ENCODE results near the gene PYGB.
A peak's percentile ranks its signal among the peaks of the same experiment; 100 is the strongest.

PYGB gene

DNA sequence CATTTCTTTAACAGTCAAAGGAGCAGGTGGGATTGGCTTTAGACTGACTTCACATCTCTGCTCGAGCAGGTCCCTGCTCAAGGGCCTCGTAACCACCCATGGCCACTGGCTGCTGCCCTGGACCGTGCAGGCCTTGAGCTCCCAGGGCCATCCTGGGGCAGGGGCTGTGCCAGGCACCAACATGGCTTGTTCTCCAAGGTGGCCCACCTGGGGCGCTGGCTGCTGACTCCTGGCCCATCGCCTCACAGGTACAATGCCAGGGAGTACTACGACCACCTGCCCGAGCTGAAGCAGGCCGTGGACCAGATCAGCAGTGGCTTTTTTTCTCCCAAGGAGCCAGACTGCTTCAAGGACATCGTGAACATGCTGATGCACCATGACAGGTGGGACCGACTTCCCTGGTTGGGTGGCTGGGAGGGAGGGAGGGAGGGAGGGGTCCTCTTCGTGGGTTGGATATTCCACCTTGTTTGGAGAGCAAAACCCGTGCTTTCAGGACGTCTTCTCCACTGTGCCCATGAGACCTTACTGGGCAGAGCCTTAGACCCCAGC lies 46.1 kb downstream of the PYGB start:
- peaks cover 88% of the 10 kb centered on the region for H3K36me3 ChIP-seq (ENCODE audit: insufficient read depth, insufficient read length, low read length)
- DNase-seq (ENCODE audit: low read depth, low spot score) = no peak
- H3K4me3 ChIP-seq (ENCODE audit: insufficient read length, low read depth) = no peak overlapping the region
- H3K27me3 ChIP-seq (ENCODE audit: insufficient read depth, insufficient read length) = no peaks in the 10 kb centered on the region
- H3K9me3 ChIP-seq (ENCODE audit: insufficient read depth, low read length) = no peaks in the 10 kb centered on the region
- peaks cover 2% of the 10 kb centered on the region for H3K4me1 ChIP-seq (ENCODE audit: insufficient read depth, insufficient read length)
- TF ChIP-seq ZNF274 (IDR thresholded peaks at IDR 0.05; ENCODE audit: low read depth, low read length) (no peak), YY1 (IDR thresholded peaks at IDR 0.05; ENCODE audit: insufficient read depth, insufficient read length) (no peak), SUZ12 (IDR thresholded peaks at IDR 0.05; ENCODE audit: extremely low read depth, insufficient read depth, insufficient read length) (no peak)
- H3K9ac ChIP-seq (ENCODE audit: insufficient read length, low read depth) = no peak overlapping the region

- no peaks in the 10 kb centered on the region for H3K9me3 ChIP-seq (ENCODE audit: insufficient read depth, low read length)
- H3K4me1 ChIP-seq (ENCODE audit: insufficient read depth, insufficient read length) = peaks cover 2% of the 10 kb centered on the region
- H3K36me3 ChIP-seq (ENCODE audit: insufficient read depth, insufficient read length, low read length) = peaks cover 83% of the 10 kb centered on the region
- no peak for TF ChIP-seq ZNF274 (IDR thresholded peaks at IDR 0.05; ENCODE audit: low read depth, low read length)
- no peak for TF ChIP-seq SUZ12 (IDR thresholded peaks at IDR 0.05; ENCODE audit: extremely low read depth, insufficient read depth, insufficient read length)
- no peak for TF ChIP-seq YY1 (IDR thresholded peaks at IDR 0.05; ENCODE audit: insufficient read depth, insufficient read length)
- no peaks in the 10 kb centered on the region for H3K27me3 ChIP-seq (ENCODE audit: insufficient read depth, insufficient read length)
- DNase-seq (ENCODE audit: low read depth, low spot score) = peak; percentile 42
- H3K4me3 ChIP-seq (ENCODE audit: insufficient read length, low read depth) = no peak overlapping the region
- no peak overlapping the region for H3K9ac ChIP-seq (ENCODE audit: insufficient read length, low read depth)
These were observed 46.8 kb downstream of the PYGB start for GRCh38 chr20:25294459-25295385.

DNA sequence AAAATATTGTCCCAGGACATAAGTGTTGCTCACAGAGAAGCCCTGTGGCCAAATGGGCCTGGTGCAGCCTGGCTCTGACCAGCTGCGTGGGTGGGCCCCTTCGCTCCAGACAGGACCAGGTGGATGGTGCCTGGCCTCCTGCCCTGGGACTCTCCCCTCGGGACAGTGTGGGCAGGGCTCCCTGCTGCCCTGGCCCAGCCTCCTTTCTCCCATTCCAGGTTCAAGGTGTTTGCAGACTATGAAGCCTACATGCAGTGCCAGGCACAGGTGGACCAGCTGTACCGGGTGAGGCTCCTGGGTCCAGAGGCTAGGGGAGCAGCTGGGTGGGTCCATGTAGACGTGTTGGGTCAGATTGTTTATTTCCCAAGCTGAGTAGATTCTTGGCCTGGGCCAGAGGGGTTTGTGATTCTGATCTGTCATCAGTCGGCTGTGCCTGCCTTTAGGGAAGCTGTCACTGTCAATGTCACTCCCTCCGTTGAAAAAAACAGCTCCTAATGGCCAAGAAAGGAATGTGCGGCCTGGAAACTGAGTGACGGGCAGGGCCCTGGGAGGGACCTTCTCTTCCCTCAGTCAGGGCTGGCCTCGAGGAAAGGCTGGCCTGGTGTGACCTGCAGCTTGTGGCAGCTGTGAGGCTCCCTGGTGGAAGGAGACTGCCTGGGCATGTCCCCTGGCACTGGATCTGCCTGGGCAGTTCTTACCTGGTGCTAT lies 47.7 kb downstream of the PYGB start:
- Histone ChIP-seq H3K4me1 (ENCODE audit: insufficient read depth, insufficient read length) (peaks cover 2% of the 10 kb centered on the region), H3K4me3 (ENCODE audit: insufficient read length, low read depth) (no peak overlapping the region), H3K9ac (ENCODE audit: insufficient read length, low read depth) (no peak overlapping the region), H3K27me3 (ENCODE audit: insufficient read depth, insufficient read length) (no peaks in the 10 kb centered on the region), H3K36me3 (ENCODE audit: insufficient read depth, insufficient read length, low read length) (peaks cover 79% of the 10 kb centered on the region), H3K9me3 (ENCODE audit: insufficient read depth, low read length) (no peaks in the 10 kb centered on the region)
- TF ChIP-seq YY1 (IDR thresholded peaks at IDR 0.05; ENCODE audit: insufficient read depth, insufficient read length) (no peak), SUZ12 (IDR thresholded peaks at IDR 0.05; ENCODE audit: extremely low read depth, insufficient read depth, insufficient read length) (no peak), ZNF274 (IDR thresholded peaks at IDR 0.05; ENCODE audit: low read depth, low read length) (no peak)
- no peak for DNase-seq (ENCODE audit: low read depth, low spot score)

DNA sequence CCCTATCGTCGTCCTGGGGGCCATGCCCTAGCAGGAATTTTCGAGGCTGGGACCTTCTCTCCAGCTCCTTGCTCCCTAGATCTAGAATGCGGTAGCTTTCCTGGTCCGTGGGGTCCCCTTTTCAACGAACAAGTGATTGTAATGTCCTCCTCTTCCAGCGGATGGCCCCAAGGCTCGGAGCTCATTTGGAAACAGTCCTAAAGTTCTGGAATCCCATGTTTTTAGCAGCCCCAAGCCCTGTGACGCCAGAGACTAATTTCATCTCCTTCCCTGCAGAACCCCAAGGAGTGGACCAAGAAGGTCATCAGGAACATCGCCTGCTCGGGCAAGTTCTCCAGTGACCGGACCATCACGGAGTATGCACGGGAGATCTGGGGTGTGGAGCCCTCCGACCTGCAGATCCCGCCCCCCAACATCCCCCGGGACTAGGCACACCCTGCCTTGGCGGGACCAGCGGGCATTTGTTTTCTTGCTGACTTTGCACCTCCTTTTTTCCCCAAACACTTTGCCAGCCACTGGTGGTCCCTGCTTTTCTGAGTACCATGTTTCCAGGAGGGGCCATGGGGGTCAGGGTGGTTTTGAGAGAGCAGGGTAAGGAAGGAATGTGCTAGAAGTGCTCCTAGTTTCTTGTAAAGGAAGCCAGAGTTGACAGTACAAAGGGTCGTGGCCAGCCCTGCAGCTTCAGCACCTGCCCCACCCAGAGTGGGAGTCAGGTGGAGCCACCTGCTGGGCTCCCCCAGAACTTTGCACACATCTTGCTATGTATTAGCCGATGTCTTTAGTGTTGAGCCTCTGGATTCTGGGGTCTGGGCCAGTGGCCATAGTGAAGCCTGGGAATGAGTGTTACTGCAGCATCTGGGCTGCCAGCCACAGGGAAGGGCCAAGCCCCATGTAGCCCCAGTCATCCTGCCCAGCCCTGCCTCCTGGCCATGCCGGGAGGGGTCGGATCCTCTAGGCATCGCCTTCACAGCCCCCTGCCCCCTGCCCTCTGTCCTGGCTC lies 48.5 kb downstream of the PYGB start:
- H3K4me1 ChIP-seq (ENCODE audit: insufficient read depth, insufficient read length) = peaks cover 6% of the 10 kb centered on the region
- peaks cover 74% of the 10 kb centered on the region for H3K36me3 ChIP-seq (ENCODE audit: insufficient read depth, insufficient read length, low read length)
- no peak for DNase-seq (ENCODE audit: low read depth, low spot score)
- no peak for TF ChIP-seq YY1 (IDR thresholded peaks at IDR 0.05; ENCODE audit: insufficient read depth, insufficient read length)
- TF ChIP-seq ZNF274 (IDR thresholded peaks at IDR 0.05; ENCODE audit: low read depth, low read length) = no peak
- no peak for TF ChIP-seq SUZ12 (IDR thresholded peaks at IDR 0.05; ENCODE audit: extremely low read depth, insufficient read depth, insufficient read length)
- H3K9ac ChIP-seq (ENCODE audit: insufficient read length, low read depth) = no peak overlapping the region
- no peaks in the 10 kb centered on the region for H3K9me3 ChIP-seq (ENCODE audit: insufficient read depth, low read length)
- H3K4me3 ChIP-seq (ENCODE audit: insufficient read length, low read depth) = no peak overlapping the region
- H3K27me3 ChIP-seq (ENCODE audit: insufficient read depth, insufficient read length) = no peaks in the 10 kb centered on the region

- H3K9ac ChIP-seq (ENCODE audit: insufficient read length, low read depth) = no peak overlapping the region
- TF ChIP-seq YY1 (IDR thresholded peaks at IDR 0.05; ENCODE audit: insufficient read depth, insufficient read length) (no peak), SUZ12 (IDR thresholded peaks at IDR 0.05; ENCODE audit: extremely low read depth, insufficient read depth, insufficient read length) (no peak), ZNF274 (IDR thresholded peaks at IDR 0.05; ENCODE audit: low read depth, low read length) (no peak)
- DNase-seq (ENCODE audit: low read depth, low spot score) = no peak
- H3K4me3 ChIP-seq (ENCODE audit: insufficient read length, low read depth) = no peak overlapping the region
- peaks cover 75% of the 10 kb centered on the region for H3K36me3 ChIP-seq (ENCODE audit: insufficient read depth, insufficient read length, low read length)
- no peaks in the 10 kb centered on the region for H3K9me3 ChIP-seq (ENCODE audit: insufficient read depth, low read length)
- no peaks in the 10 kb centered on the region for H3K27me3 ChIP-seq (ENCODE audit: insufficient read depth, insufficient read length)
- H3K4me1 ChIP-seq (ENCODE audit: insufficient read depth, insufficient read length) = peaks cover 6% of the 10 kb centered on the region
These were observed 49.4 kb downstream of the PYGB start for GRCh38 chr20:25297141-25297905.

- DNase-seq (ENCODE audit: low read depth, low spot score) = no peak
- peaks cover 74% of the 10 kb centered on the region for H3K36me3 ChIP-seq (ENCODE audit: insufficient read depth, insufficient read length, low read length)
These were observed 51.9 kb downstream of the PYGB start for GRCh38 chr20:25299806-25300205.

More at GRCh38 chr20:25299806-25300205, 51.9 kb downstream of the PYGB start:
- no peak overlapping the region for H3K9ac ChIP-seq (ENCODE audit: insufficient read length, low read depth)
- H3K27me3 ChIP-seq (ENCODE audit: insufficient read depth, insufficient read length) = no peaks in the 10 kb centered on the region
- H3K4me1 ChIP-seq (ENCODE audit: insufficient read depth, insufficient read length) = peaks cover 6% of the 10 kb centered on the region
- no peak overlapping the region for H3K4me3 ChIP-seq (ENCODE audit: insufficient read length, low read depth)
- no peaks in the 10 kb centered on the region for H3K9me3 ChIP-seq (ENCODE audit: insufficient read depth, low read length)
- TF ChIP-seq SUZ12 (IDR thresholded peaks at IDR 0.05; ENCODE audit: extremely low read depth, insufficient read depth, insufficient read length) = no peak
- no peak for TF ChIP-seq ZNF274 (IDR thresholded peaks at IDR 0.05; ENCODE audit: low read depth, low read length)
- TF ChIP-seq YY1 (IDR thresholded peaks at IDR 0.05; ENCODE audit: insufficient read depth, insufficient read length) = no peak

Data from NT2/D1 (cell line).